ENCODE results near the gene TNRC6A. TPM values are rescaled to one million over a fixed set of nuclear protein-coding genes. Genes with fewer than 3 reads are reported as not detected.

Gene TNRC6A
- total RNA-seq, 6 experiments from 2014 or later, result 40.7 to 49.3 (median 41.7) TPM

- no peak for DNase-seq
- Mint-ChIP-seq H3K9me3 (peaks cover 17% of the 10 kb centered on the region), H3K27ac (no peak overlapping the region), H3K4me1 (ENCODE audit: low read depth) (peaks cover 9% of the 10 kb centered on the region), H3K36me3 (ENCODE audit: low read depth) (0 out of 2 replicates have a peak, but pooled peaks cover 5% of the 10 kb centered on the region), H3K4me3 (no peak overlapping the region), H3K27me3 (ENCODE audit: insufficient read depth) (peaks cover 4% of the 10 kb centered on the region; the same call in 1 of the 2 replicates)
- no peak for TF ChIP-seq CTCF (IDR thresholded peaks at IDR 0.05)
Observed at GRCh38 chr16:24717411-24717810, 12.0 kb upstream of the TNRC6A start.

GRCh38 chr16:24718967-24719521 lies 10.4 kb upstream of the TNRC6A start:
- H3K27me3 Mint-ChIP-seq (ENCODE audit: insufficient read depth), result no peaks in the 10 kb centered on the region; the same call in 1 of the 2 replicates
- no peak overlapping the region for H3K4me3 Mint-ChIP-seq
- peaks cover 26% of the 10 kb centered on the region for H3K4me1 Mint-ChIP-seq (ENCODE audit: low read depth)
- H3K9me3 Mint-ChIP-seq, result peaks cover 5% of the 10 kb centered on the region
- TF ChIP-seq CTCF (IDR thresholded peaks at IDR 0.05), result no peak
- H3K27ac Mint-ChIP-seq, result no peak overlapping the region
- 0 out of 2 replicates have a peak, but pooled peaks cover under 1% of the 10 kb centered on the region for H3K36me3 Mint-ChIP-seq (ENCODE audit: low read depth)
- no peak for DNase-seq

- no peaks in the 10 kb centered on the region for H3K9me3 Mint-ChIP-seq
- peaks cover 28% of the 10 kb centered on the region for H3K4me1 Mint-ChIP-seq (ENCODE audit: low read depth)
- TF ChIP-seq CTCF (IDR thresholded peaks at IDR 0.05), result no peak
- no peaks in the 10 kb centered on the region for H3K36me3 Mint-ChIP-seq (ENCODE audit: low read depth)
- H3K27me3 Mint-ChIP-seq (ENCODE audit: insufficient read depth), result no peaks in the 10 kb centered on the region; the same call in 1 of the 2 replicates
- no peak overlapping the region for H3K4me3 Mint-ChIP-seq
- DNase-seq, result no peak
- H3K27ac Mint-ChIP-seq, result no peak overlapping the region
Observed at GRCh38 chr16:24721830-24722238, 7.6 kb upstream of the TNRC6A start.

GRCh38 chr16:24723663-24724062 lies 5.8 kb upstream of the TNRC6A start:
- Mint-ChIP-seq H3K4me1 (ENCODE audit: low read depth) (peaks cover 27% of the 10 kb centered on the region), H3K27me3 (ENCODE audit: insufficient read depth) (no peaks in the 10 kb centered on the region; the same call in 1 of the 2 replicates), H3K9me3 (no peaks in the 10 kb centered on the region), H3K27ac (no peak overlapping the region; the same call in 1 of the 2 replicates), H3K36me3 (ENCODE audit: low read depth) (no peaks in the 10 kb centered on the region), H3K4me3 (no peak overlapping the region)
- peak; percentile 41 for DNase-seq
- no peak for TF ChIP-seq CTCF (IDR thresholded peaks at IDR 0.05)

GRCh38 chr16:24728011-24728410 lies 1.4 kb upstream of the TNRC6A start:
- Mint-ChIP-seq H3K9me3 (no peaks in the 10 kb centered on the region), H3K4me3 (no peak overlapping the region)

More at GRCh38 chr16:24728011-24728410, 1.4 kb upstream of the TNRC6A start:
- Mint-ChIP-seq H3K27ac (no peak overlapping the region), H3K27me3 (ENCODE audit: insufficient read depth) (no peaks in the 10 kb centered on the region), H3K4me1 (ENCODE audit: low read depth) (peaks cover 40% of the 10 kb centered on the region), H3K36me3 (ENCODE audit: low read depth) (peaks cover 21% of the 10 kb centered on the region)
- DNase-seq, result no peak
- TF ChIP-seq CTCF (IDR thresholded peaks at IDR 0.05), result no peak

Data from HFFc6 (cell line).